Right kidney (tissue), 9 donors: ENCODE results near the gene TCHHL1.

ENCODE experiments used
- DNase-seq: peaks from one replicate; pipeline ENCODE4 v3.0.0-alpha.2; 2016
- long read RNA-seq, 8 donors: transcript quantifications; one replicate each; lab custom pipeline, GENCODE V29; 2026

Gene TCHHL1
- long read RNA-seq, donor 1 = 0 reads
- long read RNA-seq, donor 2 = 0 reads
- long read RNA-seq, donor 3 = 0 reads
- long read RNA-seq, donor 4 = 0 reads
- long read RNA-seq, donor 5 = 0 reads
- long read RNA-seq, donor 6 = 0 reads
- long read RNA-seq, donor 7 = 0 reads
- long read RNA-seq, donor 8 = 0 reads

- no peak for DNase-seq
These were observed at the start of gene TCHHL1 for GRCh38 chr1:152089014-152089674. Gene TCHHL1 (minus strand): TSS chr1:152089064. CDS start chr1:152088143, 921 bp downstream.

DNA sequence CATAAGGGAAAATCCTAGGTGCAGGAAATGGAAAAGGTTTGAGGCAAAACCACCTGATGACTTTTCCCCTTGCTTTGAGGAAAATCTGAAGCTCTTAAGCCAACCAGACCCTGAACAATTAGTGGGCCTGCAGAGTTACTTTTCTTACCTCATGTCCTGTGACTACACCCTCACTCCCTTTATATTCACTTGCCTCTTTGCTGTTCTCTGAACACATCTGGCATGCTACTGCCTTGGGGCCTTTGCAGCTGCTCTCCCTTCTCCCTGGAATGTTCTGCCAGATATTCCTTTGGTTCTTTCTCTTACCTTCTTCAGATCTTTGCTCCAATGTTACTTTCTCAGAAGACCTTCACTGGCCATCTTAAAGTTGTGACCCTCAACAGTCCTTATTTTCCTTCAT, 48.4 kb upstream of the TCHHL1 start:
- no peak for DNase-seq

DNA sequence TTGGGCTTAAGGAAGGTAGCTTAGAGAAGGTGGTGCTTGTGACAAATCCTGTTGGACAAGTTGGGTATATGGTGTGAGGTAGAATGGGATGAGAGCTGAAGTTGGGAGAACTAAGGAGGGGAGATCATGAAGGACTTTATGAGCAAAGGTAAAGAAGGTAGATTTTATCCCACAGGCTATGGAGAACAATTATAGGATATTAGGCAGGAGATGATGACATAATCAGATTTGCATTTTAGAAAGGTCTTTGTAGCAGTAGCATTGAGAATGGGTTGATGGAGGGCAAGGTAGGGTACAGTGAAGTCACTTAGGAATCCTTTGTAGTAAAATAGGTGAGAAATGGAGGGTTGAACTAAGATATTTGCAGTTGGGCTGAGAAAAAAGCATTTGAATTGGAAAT, 41.3 kb upstream of the TCHHL1 start:
- DNase-seq = no peak

DNA sequence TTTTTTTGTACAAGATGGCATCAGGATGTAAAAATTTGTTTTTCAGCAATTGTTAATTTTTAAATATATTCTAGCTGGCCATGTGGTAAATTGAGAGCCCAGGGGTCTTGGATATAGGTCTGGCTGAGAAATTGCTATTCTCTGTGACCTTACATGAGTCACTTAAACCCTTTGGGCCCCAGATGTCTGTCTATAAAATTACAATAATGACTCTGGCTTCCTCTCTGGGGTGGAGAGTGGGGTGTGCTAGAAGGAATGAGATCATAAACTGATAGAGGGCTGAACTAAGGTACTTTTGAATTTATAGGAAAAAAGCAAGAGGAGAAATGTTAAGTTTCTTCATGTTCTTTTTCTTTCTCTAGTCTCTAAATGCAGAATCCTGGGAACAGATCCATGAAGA, 38.8 kb upstream of the TCHHL1 start:
- DNase-seq = no peak

DNA sequence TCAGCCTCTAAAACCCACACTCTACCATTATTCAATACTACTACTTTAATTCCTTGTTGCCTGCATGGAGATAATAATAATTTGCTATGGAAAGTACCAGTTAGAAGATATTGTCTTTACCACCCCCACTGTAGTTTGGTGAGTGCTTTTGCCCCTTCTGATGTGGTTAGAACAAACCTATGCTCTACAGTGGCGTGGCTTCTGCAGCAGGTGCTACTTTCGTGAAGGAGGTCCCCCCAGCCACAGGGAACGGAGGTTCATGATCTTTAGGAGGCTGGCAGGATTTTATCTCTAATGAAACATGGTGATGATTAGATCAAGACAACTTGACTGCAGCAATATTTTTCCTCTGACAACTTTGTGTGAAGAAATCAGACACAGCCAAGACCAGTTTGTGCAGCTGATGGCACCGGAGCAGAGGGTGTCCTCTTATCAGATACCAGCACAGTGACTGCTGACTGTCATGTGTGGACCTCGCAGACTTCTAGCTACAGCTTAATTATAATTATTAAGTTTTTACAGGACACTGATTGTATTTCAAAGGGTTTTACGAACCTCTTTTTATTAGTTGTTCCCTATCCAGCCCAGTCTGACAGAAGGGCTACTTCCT, 37.1 kb upstream of the TCHHL1 start:
- no peak for DNase-seq

- DNase-seq = no peak
These were observed 30.1 kb upstream of the TCHHL1 start for GRCh38 chr1:152118915-152119314.

DNA sequence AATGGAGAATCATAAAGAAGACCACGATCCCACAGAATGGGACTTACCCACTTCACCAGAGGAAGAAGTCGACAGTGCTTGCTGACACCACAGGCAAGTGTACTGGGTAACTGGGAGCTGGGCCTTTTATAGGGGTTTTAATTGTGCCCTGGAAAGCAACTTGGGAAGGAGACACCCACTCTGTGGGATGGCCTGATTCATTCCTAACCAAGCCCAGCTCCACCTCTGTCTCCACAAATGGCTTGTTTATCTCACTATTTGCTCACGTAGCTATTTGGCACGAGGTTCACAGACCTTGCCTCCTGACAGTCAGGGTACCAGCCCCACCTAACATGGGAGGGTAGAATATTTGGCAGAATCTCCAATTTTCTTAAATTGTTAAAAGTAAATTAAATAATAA, 26.5 kb upstream of the TCHHL1 start, which contains the start of gene TCHH:
Gene TCHH (minus strand): TSS at position 101 of the 400 bp plus-strand sequence. CDS start 1,364 bp downstream, outside the sequence.
- no peak for DNase-seq

DNA sequence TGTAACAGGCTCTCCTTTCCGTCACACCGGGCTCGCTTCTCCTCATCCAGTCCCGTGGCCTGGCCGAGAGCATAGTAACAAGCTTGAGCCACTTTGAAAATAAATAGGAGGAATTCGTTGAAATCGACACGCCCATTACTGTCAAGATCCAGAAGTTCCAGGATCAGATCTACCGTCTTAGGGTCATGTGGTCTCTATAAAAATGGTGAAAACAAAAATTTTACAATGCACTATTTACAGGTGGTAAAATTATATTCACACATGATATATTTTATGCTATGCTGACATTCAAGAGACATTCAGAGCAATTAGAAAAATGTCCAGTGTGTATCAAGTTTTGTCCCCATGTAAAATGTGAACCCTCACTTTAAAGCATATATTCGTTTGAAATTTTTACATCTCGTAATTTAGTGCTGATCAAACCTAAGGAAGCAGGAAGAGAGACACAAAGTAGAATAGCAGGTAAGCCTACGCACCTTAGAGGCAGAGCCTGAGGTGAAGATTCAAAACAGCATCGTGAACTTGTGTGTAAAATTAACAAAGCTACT, 24.1 kb upstream of the TCHHL1 start:
- DNase-seq = no peak

- DNase-seq = peak; percentile 51
These were observed 23.4 kb upstream of the TCHHL1 start for GRCh38 chr1:152112101-152112884.

- DNase-seq = no peak
These were observed 22.7 kb upstream of the TCHHL1 start for GRCh38 chr1:152111515-152111968.

DNA sequence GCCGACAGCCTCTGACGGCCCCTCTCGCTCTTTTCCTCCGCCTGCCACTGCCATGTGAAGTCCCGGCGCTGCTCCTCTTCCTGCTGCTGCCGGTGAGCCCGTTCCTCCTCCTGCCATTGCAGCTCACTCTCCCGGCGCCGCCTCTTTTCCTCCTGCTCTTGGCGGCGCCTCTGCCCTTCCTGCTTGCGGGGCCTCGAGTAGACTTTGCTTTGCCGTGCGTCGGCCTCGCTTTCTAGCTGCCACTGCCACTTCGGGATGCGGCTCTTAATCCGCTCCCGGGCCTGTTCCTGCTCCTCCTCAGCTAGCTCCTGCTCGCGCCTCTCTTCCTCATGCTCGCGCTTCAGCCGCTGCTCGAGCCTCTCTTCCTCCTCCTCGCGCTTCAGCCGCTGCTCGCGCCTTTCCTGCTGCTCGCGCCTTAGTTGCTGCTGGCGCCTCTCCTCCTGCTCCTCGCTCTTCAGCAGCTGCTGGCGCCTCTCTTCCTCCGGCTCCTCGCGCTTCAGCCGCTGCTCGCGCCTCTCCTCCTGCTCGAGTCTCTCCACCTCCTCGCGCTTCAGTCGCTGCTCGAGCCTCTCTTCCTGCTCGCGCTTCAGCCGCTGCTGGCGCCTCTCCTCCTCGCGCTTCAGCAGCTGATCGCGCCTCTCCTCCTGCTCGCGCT, 22.1 kb upstream of the TCHHL1 start:
- peak; percentile 83 for DNase-seq

- no peak for DNase-seq
These were observed 21.5 kb upstream of the TCHHL1 start for GRCh38 chr1:152110365-152110859.

DNA sequence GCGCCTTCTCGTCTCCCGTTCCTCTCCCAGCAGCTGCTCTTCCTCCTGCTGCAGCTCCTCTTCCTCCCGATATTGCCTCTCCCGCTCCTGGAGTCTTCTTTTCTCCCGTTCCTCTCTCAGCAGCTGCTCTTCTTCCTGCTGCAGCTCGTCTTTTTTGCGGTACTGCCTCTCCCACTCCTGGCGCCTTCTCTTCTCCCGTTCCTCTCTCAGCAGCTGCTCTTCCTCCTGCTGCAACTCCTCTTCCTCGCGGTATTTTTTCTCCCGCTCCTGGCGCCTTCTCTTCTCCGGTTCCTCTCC, 21.1 kb upstream of the TCHHL1 start:
- DNase-seq = no peak

GRCh38 chr1:152109231-152109997, 20.6 kb upstream of the TCHHL1 start:
- peak; percentile 55 for DNase-seq

DNA sequence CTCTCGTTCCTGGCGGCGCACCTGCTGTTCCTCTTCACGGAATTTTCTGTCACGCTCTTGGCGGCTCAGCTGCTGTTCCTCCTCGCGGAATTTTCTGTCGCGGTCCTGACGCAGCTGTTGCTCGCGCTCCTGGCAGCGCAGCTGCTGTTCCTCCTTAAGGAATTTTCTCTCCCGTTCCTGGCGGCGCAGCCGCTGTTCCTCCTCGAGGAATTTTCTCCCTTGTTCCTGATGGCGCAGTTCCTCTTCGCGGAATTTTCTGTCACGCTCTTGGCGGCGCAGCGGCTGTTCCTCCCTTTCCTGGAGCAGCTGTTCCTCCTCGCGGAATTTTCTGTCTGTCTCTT, 20.0 kb upstream of the TCHHL1 start:
- DNase-seq = no peak

DNA sequence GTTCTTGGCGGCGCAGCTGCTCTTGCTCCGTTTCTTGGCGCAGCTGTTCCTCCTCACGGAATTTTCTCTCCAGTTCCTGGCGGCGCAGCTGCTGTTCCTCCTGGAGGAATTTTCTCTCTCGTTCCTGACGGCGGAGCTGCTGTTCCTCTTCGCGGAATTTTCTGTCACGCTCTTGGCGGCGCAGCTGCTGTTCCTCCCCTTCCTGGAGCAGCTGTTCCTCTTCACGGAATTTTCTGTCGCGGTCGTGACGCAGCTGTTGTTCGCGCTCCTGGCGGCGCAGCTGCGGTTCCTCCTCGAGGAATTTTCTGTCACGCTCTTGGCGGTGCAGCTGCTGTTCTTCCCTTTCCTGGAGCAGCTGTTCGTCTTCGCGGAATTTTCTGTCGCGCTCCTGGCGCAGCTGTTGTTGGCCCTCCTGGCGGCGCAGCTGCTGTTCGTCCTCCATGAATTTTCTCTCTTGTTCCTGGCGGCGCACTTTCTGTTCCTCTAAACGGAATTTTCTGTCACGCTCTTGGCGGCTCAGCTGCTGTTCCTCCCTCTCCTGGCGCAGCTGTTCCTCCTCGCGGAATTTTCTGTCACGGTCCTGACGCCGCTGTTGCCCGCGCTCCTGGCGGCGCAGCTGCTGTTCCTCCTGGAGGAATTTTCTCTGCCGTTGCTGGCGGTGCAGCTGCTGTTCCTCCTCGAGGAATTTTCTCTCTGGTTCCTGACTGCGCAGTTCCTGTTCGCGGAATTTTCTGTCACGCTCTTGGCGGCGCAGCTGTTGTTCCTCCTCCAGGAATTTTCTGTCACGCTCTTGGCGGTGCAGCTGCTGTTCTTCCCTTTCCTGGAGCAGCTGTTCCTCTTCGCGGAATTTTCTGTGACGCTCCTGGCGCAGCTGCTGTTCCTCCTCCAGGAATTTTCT, 19.4 kb upstream of the TCHHL1 start:
- peak; percentile 45 for DNase-seq

DNA sequence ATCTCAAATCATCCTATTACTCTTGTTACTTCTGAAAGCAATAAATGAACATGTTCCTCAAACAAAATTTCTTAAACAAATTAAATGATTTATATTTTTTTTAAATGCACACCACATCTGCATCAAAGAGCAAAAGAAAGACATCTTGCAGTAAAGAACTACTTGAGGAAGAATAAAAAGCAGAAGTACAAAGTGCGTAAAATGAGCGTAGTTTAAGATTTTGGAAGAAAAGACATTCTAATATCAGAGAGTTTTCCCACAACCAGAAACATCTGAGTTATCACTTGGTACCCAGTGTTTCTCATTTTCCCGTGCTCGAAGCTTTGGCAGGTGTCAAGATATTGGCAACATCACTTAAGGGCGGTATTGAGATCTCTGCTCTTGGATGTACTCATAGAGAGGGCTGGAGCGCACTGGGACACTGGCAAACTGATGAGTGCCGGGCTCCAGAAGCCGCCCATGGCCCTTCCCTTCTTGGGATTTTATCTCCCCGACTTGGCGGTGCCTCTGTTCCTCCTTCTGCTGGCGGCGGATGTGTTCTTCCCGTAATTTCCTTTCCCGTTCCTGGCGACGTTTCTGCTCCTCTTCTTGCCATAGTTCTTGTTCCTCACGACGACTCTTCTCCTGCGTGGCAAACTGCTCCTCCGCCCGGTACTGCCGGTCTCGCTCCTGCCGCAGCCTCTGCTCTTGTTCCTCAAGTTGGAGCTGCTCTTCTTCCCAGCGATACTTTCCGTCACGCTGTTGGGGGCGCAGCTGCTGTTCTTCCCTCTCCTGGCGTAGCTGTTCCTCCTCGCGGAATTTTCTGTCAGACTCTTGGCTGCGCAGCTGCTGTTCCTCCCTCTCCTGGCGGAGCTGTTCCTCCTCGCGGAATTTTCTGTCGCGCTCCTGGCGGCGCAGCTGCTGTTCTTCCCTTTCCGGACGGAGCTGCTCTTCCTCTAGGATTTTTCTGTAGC, 18.4 kb upstream of the TCHHL1 start:
- DNase-seq = no peak

- DNase-seq = no peak
These were observed 16.0 kb upstream of the TCHHL1 start for GRCh38 chr1:152104854-152105253.

- DNase-seq = no peak
These were observed 8.1 kb upstream of the TCHHL1 start for GRCh38 chr1:152096931-152097330.
